Measurements from ENCODE around the gene MCM10. TPM values are rescaled to one million over a fixed set of nuclear protein-coding genes. Genes with fewer than 3 reads are reported as not detected.

The MCM10 gene
- total and polyA plus RNA-seq, 10 of the 15 experiments (the other 5 are each of a cell fraction or from before 2014, with no cell fraction given) = 5.8 to 35.1 (median 23.7) TPM

GRCh38 chr10:13161857-13162271 lies 506 bp downstream of the MCM10 start (continued):
- no peak for TF ChIP-seq NFYB (IDR thresholded peaks at IDR 0.05; ENCODE audit: insufficient read depth, low read depth, low read length)
- TF ChIP-seq MYB (IDR thresholded peaks at IDR 0.05; ENCODE audit: borderline replicate concordance, low read depth, low read length) = no peak
- no peak for TF ChIP-seq SREBF2 (IDR thresholded peaks at IDR 0.05; ENCODE audit: low read length)
- TF ChIP-seq RAD51 (IDR thresholded peaks at IDR 0.05) = no peak

GRCh38 chr10:13163859-13164258 lies 2.5 kb downstream of the MCM10 start:
- POLR2A ChIA-PET = no interaction called here

More at GRCh38 chr10:13163859-13164258, 2.5 kb downstream of the MCM10 start:
- Histone ChIP-seq H2AFZ (ENCODE audit: control insufficient read depth, low read depth, low read length) (no peak overlapping the region), H3K79me2 (ENCODE audit: control insufficient read depth, insufficient read depth, low read length) (peaks cover 15% of the 10 kb centered on the region), H4K20me1 (ENCODE audit: control insufficient read depth, insufficient read depth) (no peaks in the 10 kb centered on the region), H3K4me2 (ENCODE audit: control insufficient read depth, insufficient read depth) (peak overlapping the region; percentile 15; the same call in 1 of the 2 replicates), H3K9me3 (replicated peaks; ENCODE audit: control insufficient read depth, insufficient read depth, low read length) (no peaks in the 10 kb centered on the region), H3K36me3 (ENCODE audit: control insufficient read depth in 2 of 2, insufficient read depth in 2 of 2, low read length in 1 of 2) (peaks cover 1 to 6% of the 10 kb centered on the region in 2 experiments; a peak in 2 of 4 replicates), H3K27ac (ENCODE audit: control insufficient read depth, insufficient read depth) (no peak overlapping the region), H3K27me3 (replicated peaks in 1 of 2; ENCODE audit: control insufficient read depth in 2 of 2, insufficient read depth in 2 of 2, low read length in 1 of 2) (no peaks in the 10 kb centered on the region), H3K4me1 (ENCODE audit: control insufficient read depth, insufficient read depth, low read length) (peaks cover 7% of the 10 kb centered on the region), H3K9ac (ENCODE audit: control insufficient read depth, insufficient read depth, low read length) (no peak overlapping the region), H3K4me3 (no peak overlapping the region; the same call in 1 of the 2 replicates)
- CTCF ChIA-PET = interaction anchor here (0.6 to 4.6 kb wide), 3 partner anchors 138 to 446 kb away, joined by 3 to 67 read pairs (median 3); partner anchors contain the start of gene PHYH
- TF ChIP-seq CBX5 (IDR thresholded peaks at IDR 0.05; ENCODE audit: low read depth) (no peak), HCFC1 (IDR thresholded peaks at IDR 0.05; ENCODE audit: low read length) (no peak), ZBTB33 (IDR thresholded peaks at IDR 0.05) (no peak), ZNF384 (IDR thresholded peaks at IDR 0.05; ENCODE audit: borderline replicate concordance, low read depth, low read length) (no peak), ZBTB4 (CRISPR knock-in tag; IDR thresholded peaks at IDR 0.05) (no peak), BRCA1 (IDR thresholded peaks at IDR 0.05; ENCODE audit: low read depth, low read length) (no peak), CREM (IDR thresholded peaks at IDR 0.05; ENCODE audit: low read depth) (no peak), SKIL (IDR thresholded peaks at IDR 0.05; ENCODE audit: low read depth, poor library complexity, severe bottlenecking) (no peak), ZNF217 (IDR thresholded peaks at IDR 0.05) (no peak), STAT3 (IDR thresholded peaks at IDR 0.05; ENCODE audit: low read depth, low read length) (no peak), RBBP5 (conservative IDR thresholded peaks at IDR 0.05) (no peak), SP1 (IDR thresholded peaks at IDR 0.05; ENCODE audit: low read depth, low read length) (no peak), WRNIP1 (IDR thresholded peaks at IDR 0.05; ENCODE audit: borderline replicate concordance, low read depth, low read length) (no peak)
- WGBS (ENCODE audit: insufficient coverage, insufficient replicate concordance, low lambda C conversion rate, missing lambda C conversion rate) = 94% methylated on average over 3 of the region's 3 CpGs
- in situ Hi-C loops (cut with MboI) = loop anchor here (5.0 kb wide), 1 partner anchor 138 kb away; the partner anchor contains the start of gene PHYH
- no peak for ATAC-seq
- BruUV-seq (replicated peaks) = no TSS peak
- DNase-seq (ENCODE audit: low read depth, low spot score) = no peak
- RAD21 ChIA-PET (ENCODE audit: unreplicated experiment) = no interaction called here
- no peak for FAIRE-seq
- SMC1A ChIA-PET (ENCODE audit: uncharacterized antibody, unreplicated experiment) = interaction anchor here (0.6 to 0.9 kb wide), 2 partner anchors 138 to 800 kb away, joined by 3 read pairs; no protein-coding TSS in a partner anchor
- intact Hi-C loops (cut with micrococcal nuclease; ENCODE audit: unreplicated experiment) = loop anchor here (10.0 kb wide), 1 partner anchor 281 kb away; no protein-coding TSS in a partner anchor

Measured in GM12878 (cell line).